ENCODE results near the gene FKBP4. TPM values are rescaled to one million over a fixed set of nuclear protein-coding genes. Genes with fewer than 3 reads are reported as not detected.
A peak's percentile ranks its signal among the peaks of the same experiment; 100 is the strongest.

FKBP4 gene
- total and polyA plus RNA-seq, 8 donors, result 25.3 to 57.2 (median 44.5) TPM

- Histone ChIP-seq H3K27ac (no peak overlapping the region), H3K36me3 (peaks cover 0 to 6% (median 0%) of the 10 kb centered on the region in 4 donors)
These were observed 40.6 kb upstream of the FKBP4 start for GRCh38 chr12:2754208-2754607.

GRCh38 chr12:2756756-2757155, 38.0 kb upstream of the FKBP4 start:
- H3K27me3 ChIP-seq, result peaks cover 0 to 25% (median 0%) of the 10 kb centered on the region in 3 donors
- no peak overlapping the region for H3K27ac ChIP-seq
- WGBS, 5 donors, result 75 to 86% (median 84%) methylated on average over 5 of the region's 5 CpGs
- no peak overlapping the region for H3K4me3 ChIP-seq
- DNase-seq, result no peak
- no peaks in the 10 kb centered on the region for H3K9me3 ChIP-seq
- peaks cover 0 to 15% (median 2%) of the 10 kb centered on the region in 4 donors for H3K36me3 ChIP-seq
- no peak for TF ChIP-seq POLR2A (IDR thresholded peaks at IDR 0.05)
- TF ChIP-seq CTCF (IDR thresholded peaks at IDR 0.05), result no peak
- TF ChIP-seq POLR2AphosphoS5 (IDR thresholded peaks at IDR 0.05), result no peak
- TF ChIP-seq EP300 (IDR thresholded peaks at IDR 0.05), result no peak
- intact Hi-C loops (cut with DNase I; ENCODE audit: low total_unique reads), result no loop called here
- peaks cover 0 to 10% (median 2%) of the 10 kb centered on the region in 4 donors for H3K4me1 ChIP-seq

More at GRCh38 chr12:2754208-2754607, 40.6 kb upstream of the FKBP4 start:
- intact Hi-C loops (cut with DNase I; ENCODE audit: low total_unique reads), result no loop called here
- Histone ChIP-seq H3K4me3 (no peak overlapping the region), H3K4me1 (peaks cover 0 to 10% (median 2%) of the 10 kb centered on the region in 4 donors), H3K27me3 (peaks cover 0 to 39% (median 0%) of the 10 kb centered on the region in 3 donors), H3K9me3 (no peaks in the 10 kb centered on the region)
- DNase-seq, result no peak
- TF ChIP-seq CTCF (IDR thresholded peaks at IDR 0.05) (no peak), EP300 (IDR thresholded peaks at IDR 0.05) (no peak), POLR2A (IDR thresholded peaks at IDR 0.05) (no peak), POLR2AphosphoS5 (IDR thresholded peaks at IDR 0.05) (no peak)

GRCh38 chr12:2759733-2760132, 35.0 kb upstream of the FKBP4 start:
- H3K36me3 ChIP-seq, result peaks cover 0 to 17% (median 2%) of the 10 kb centered on the region in 4 donors
- H3K27me3 ChIP-seq, result peaks cover 0 to under 1% (median 0%) of the 10 kb centered on the region in 3 donors
- no peak for TF ChIP-seq POLR2A (IDR thresholded peaks at IDR 0.05)
- TF ChIP-seq CTCF (IDR thresholded peaks at IDR 0.05), result no peak
- no peak for TF ChIP-seq EP300 (IDR thresholded peaks at IDR 0.05)
- no peak for TF ChIP-seq POLR2AphosphoS5 (IDR thresholded peaks at IDR 0.05)
- no peak overlapping the region for H3K4me3 ChIP-seq
- no peak overlapping the region for H3K27ac ChIP-seq
- intact Hi-C loops (cut with DNase I; ENCODE audit: low total_unique reads), result no loop called here
- no peaks in the 10 kb centered on the region for H3K9me3 ChIP-seq
- 76 to 92% (median 81%) methylated on average over 4 of the region's 4 CpGs for WGBS, 5 donors
- DNase-seq, result no peak
- peaks cover 2 to 10% (median 7%) of the 10 kb centered on the region in 4 donors for H3K4me1 ChIP-seq

DNA sequence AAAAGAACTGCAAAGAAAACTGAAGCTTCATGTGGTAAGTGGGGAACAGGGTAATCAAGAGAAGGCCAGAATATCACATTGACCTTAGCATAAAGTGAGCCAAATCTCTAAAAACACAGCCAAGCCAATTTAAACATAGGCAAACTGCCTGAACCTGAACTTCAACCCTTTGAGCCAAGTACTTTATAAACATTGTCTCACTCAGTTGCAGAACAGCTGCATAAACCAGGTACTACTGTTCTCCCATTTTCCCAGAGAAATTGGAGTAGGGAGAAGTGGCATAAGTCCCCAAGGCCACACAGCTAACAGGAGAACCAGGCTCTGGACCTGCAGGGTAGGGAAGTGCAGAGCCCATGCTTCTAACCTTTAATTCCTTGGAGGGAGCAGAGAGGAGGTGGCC, 30.4 kb upstream of the FKBP4 start:
- TF ChIP-seq POLR2A (IDR thresholded peaks at IDR 0.05), result no peak
- TF ChIP-seq EP300 (IDR thresholded peaks at IDR 0.05), result no peak
- no peak for TF ChIP-seq CTCF (IDR thresholded peaks at IDR 0.05)
- no peak for TF ChIP-seq POLR2AphosphoS5 (IDR thresholded peaks at IDR 0.05)
- H3K4me3 ChIP-seq, result no peak overlapping the region
- no peaks in the 10 kb centered on the region for H3K9me3 ChIP-seq
- H3K27ac ChIP-seq, result peak overlapping the region in 3 of 5 donors; percentile 5 to 42 (median 27)
- peaks cover 7 to 22% (median 14%) of the 10 kb centered on the region in 4 donors for H3K4me1 ChIP-seq
- H3K27me3 ChIP-seq, result no peaks in the 10 kb centered on the region
- intact Hi-C loops (cut with DNase I; ENCODE audit: low total_unique reads), result no loop called here
- H3K36me3 ChIP-seq, result peaks cover 0 to 11% (median 2%) of the 10 kb centered on the region in 4 donors
- no peak for DNase-seq

Data from stomach (tissue), 9 donors.